BJ (cell line): ENCODE measurements around the gene TICRR. TPM values are rescaled to one million over a fixed set of nuclear protein-coding genes. Genes with fewer than 3 reads are reported as not detected.

Source experiments
- CTCF ChIA-PET: fragments of 350-600 bp; formaldehyde crosslinking; extraction: SDS; loops from one replicate; lab custom pipeline; 2021; ENCODE audit warnings: antibody characterized with exemption, inconsistent platforms; lab: Yijun Ruan, JAX
- POLR2A ChIA-PET: fragments of 300-600 bp; sonication (Branson Sonifier 250); formaldehyde crosslinking; extraction: SDS; loops from one replicate; lab custom pipeline; 2021; ENCODE audit warnings: antibody characterized with exemption; lab: Charles Lee
- DNase-seq: peaks from one replicate; pipeline ENCODE4 v3.0.0-alpha.2; 2011; ENCODE audit warnings: low read depth
- H3K27me3 ChIP-seq: 2 replicates; pipeline ENCODE4 v1.6.0; 2011; ENCODE audit warnings: low read length; ENCODE audit not compliant: control insufficient read depth, insufficient read depth
- H3K36me3 ChIP-seq: 2 replicates; pipeline ENCODE4 v1.5.1; 2011; ENCODE audit warnings: low read length; ENCODE audit not compliant: control insufficient read depth, insufficient read depth
- H3K4me3 ChIP-seq: 2 replicates; pipeline ENCODE4 v1.5.1; 2011; ENCODE audit warnings: low read depth, mild to moderate bottlenecking, control low read depth, low read length
- CTCF ChIP-seq: IDR thresholded peaks from 2 replicates; pipeline ENCODE4 v1.5.1; 2011; ENCODE audit warnings: low read depth, mild to moderate bottlenecking, control low read depth, inconsistent platforms, low read length, moderate library complexity; ENCODE audit not compliant: insufficient read depth
- polyA plus RNA-seq: library from polyadenylated mRNA; depleted of rRNA; stranded (reverse); fragments of >200 nt; gene quantifications from 2 replicates; pipeline ENCODE4 v1.2.3, GENCODE V29; 2011

The TICRR gene
- polyA plus RNA-seq, 1 experiment: 2.4 TPM

- no peaks in the 10 kb centered on the region for H3K36me3 ChIP-seq
- no peaks in the 10 kb centered on the region for H3K27me3 ChIP-seq
- ChIA-PET CTCF (interaction anchor here (0.7 to 1.5 kb wide), 8 partner anchors 9 to 223 kb away, joined by 3 to 4 read pairs (median 3); partner anchors contain the start of gene KIF7), POLR2A (no interaction called here)
- TF ChIP-seq CTCF: no peak
- no peak for DNase-seq
- peak overlapping the region; percentile 17; the same call in 1 of the 2 replicates for H3K4me3 ChIP-seq
Observed at GRCh38 chr15:89665449-89666181, 90.3 kb downstream of the TICRR start.

DNA sequence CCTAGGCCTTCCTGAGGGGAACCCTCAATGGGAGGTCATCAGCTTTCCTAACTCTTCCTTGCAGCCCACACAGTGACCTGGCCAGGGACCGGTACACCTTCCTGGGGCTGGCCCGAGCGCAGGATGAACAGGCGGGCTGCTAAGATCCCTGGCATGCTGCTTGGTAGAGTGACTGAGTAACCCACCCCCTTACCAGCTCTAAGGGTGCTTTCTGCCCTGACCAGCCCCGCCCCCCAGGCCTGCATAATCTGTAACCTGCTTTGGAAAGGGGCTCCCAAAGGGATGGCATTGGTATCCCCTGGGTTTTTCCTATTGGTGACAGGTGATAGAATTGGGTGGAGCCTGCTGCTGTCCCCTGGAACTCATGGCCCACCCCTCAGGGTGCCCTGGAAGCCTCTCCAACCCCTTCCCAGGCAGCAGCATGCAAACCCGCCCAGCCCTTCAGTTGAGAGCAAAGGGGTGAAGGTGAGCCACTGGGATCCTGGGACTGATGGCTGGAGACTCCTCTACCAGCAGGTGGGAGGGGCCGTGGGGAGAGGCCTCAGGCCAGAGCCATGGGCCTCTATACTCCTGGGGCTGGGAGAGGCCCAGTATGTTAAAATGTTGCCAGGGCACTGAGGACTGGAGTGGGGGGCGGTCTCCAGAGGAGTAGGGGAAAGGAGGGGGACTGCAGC lies 91.1 kb downstream of the TICRR start:
- no peak for DNase-seq
- Histone ChIP-seq H3K4me3 (no peak overlapping the region), H3K27me3 (no peaks in the 10 kb centered on the region), H3K36me3 (no peaks in the 10 kb centered on the region)
- ChIA-PET CTCF (interaction anchor here (0.7 to 1.5 kb wide), 7 partner anchors 8 to 222 kb away, joined by 3 to 4 read pairs (median 3); partner anchors contain the start of gene KIF7), POLR2A (no interaction called here)
- no peak for TF ChIP-seq CTCF

DNA sequence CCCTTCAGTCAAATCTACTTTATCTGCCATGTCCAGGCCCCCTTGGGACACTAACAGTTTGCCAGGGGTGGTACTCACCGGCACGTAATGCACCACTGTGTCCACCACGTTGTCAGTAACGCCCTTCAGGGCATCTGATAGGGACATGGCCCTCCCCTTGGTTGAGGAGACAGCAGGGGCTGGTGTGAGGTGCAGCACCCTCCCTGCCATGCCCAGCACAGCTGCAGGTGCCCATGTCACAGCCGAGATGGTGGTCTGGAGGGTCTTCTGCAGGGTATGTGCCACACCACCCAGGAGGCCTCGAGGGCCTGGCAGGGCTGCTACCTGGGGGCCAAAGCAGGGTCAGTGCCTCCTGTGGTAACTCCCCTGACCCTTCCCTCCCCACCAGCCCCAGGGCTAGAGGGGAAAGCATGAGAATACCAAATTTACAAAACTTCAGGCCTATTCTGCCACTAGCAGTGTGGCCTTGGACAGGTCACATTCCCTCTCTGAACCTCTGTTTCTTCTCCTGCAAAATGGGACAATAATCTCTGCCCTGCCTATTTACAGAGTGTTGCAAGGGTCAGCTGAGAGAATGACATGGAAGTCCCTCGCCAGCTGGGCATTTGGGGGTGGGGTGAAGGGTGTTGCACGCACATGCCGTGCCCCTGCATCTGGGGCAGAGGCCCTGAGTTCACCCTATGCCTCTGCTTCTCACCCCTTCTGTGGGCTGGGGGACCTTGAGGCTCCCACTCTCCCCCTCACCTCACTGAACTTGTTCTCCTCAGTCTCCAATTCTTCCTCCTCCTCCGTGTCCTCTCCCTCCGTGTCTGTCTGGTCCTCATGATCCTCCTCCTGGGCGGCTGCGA lies 91.8 kb downstream of the TICRR start:
- ChIA-PET CTCF (interaction anchor here (1.5 kb wide), 1 partner anchor 12 kb away, joined by 3 read pairs; the partner anchor contains the start of gene KIF7), POLR2A (no interaction called here)
- no peak overlapping the region for H3K4me3 ChIP-seq
- no peaks in the 10 kb centered on the region for H3K27me3 ChIP-seq
- DNase-seq: no peak
- no peaks in the 10 kb centered on the region for H3K36me3 ChIP-seq
- TF ChIP-seq CTCF: no peak

DNA sequence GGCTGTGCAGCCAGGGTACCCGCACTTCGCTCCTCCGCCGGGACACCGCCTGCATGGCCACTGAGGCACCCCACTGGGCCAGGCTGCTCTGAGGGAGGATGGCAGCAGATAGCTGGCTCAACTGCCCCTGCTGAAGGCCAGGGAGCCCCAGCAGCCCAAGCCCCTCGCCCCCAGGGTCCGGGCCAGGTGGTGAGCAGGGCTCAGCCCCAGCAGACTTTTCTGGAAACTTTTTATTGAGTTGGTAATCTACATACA lies 92.4 kb downstream of the TICRR start:
- DNase-seq: no peak
- Histone ChIP-seq H3K27me3 (no peaks in the 10 kb centered on the region), H3K36me3 (no peaks in the 10 kb centered on the region), H3K4me3 (no peak overlapping the region)
- POLR2A ChIA-PET: no interaction called here
- no peak for TF ChIP-seq CTCF
- CTCF ChIA-PET: interaction anchor here (1.0 kb wide), 1 partner anchor 21 kb away, joined by 4 read pairs; no protein-coding TSS in a partner anchor

GRCh38 chr15:89668171-89668570 lies 92.9 kb downstream of the TICRR start:
- no peak for DNase-seq
- Histone ChIP-seq H3K36me3 (no peaks in the 10 kb centered on the region), H3K4me3 (no peak overlapping the region), H3K27me3 (no peaks in the 10 kb centered on the region)
- CTCF ChIA-PET: interaction anchor here (0.7 to 1.0 kb wide), 2 partner anchors 21 to 574 kb away, joined by 3 to 4 read pairs; no protein-coding TSS in a partner anchor
- POLR2A ChIA-PET: no interaction called here
- TF ChIP-seq CTCF: no peak
